NCI-H187 (cell line): ENCODE data around the gene PCDHB1.

Experiments used
- DNase-seq, 2 experiments: peaks; one replicate each; lab custom pipeline; 2025; lab: John Stamatoyannopoulos, UW

The PCDHB1 gene, protein sequence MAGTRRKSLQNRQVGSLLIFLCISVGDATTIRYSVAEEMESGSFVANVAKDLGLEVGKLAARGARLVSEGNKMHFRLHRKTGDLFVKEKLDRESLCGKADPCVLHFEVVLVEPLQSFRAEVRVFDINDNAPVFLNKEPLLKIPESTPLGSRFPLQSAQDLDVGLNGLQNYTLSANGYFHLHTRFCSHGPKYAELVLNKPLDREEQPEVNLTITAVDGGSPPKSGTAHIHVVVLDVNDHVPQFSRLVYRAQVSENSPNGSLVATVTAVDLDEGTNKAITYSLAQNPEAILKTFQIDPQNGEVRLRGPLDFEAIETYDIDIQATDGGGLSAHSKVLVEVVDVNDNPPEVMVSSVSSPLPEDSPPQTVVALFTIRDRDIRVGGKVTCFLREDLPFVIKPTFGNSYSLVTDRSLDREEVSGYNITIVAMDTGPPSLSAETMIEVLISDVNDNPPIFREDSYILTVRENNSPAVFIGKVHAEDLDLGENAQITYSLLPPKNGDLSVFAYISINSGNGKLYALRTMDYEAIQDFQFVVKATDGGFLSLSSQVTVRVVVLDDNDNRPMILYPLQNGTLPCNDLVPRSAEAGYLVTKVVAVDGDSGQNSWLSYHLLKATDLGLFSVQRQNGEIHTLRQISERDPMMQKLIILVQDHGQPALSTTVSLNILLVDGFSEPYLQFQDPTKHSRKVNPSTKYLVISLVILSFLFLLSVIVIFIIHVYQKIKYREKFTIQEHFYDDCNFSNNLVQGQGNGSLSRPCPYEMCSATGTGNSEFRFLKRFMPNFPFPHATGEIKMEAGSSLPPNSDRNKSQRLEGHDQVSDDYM

DNA sequence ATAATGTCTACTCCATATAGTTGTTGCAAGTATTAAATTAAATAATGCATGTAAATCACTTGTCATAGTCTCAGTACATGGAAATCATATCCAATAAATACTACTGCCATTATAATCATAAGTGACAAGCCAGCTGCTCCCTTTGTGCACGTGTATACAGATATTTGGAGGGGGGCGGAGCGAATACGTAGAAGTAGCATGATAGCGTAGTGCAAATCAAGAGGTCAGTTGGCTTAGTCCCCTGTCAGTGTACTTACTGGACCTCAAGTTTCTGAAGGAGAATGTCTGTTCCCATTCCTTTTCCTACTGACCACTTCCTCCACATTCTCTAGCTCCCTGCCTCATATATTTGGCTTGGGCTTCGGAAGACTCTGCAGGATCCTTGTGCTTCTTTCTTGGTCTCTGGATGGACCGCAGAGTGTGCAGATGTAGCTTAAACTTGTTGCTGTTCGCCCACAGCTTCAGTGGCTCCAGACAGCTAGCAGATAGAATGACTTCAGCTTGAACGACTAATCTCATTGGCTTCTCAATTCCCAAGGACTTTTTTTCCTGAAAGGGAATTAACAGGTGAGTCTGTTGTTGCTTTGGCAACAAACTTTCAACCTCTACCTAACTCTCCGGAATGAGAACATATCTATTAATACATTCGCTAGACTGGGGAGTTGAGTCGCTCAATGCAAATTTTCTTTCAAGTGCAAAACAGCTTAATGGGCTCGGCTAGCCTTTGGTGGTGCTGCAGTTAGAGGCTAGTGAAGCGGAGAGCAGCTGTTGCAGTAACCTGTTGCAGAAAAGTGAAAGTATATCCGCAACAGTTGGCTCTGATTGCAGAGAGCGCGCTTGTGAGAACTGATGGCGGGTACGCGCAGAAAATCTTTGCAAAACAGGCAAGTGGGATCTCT, at the start of gene PCDHB1:
Gene PCDHB1 (plus strand): TSS at position 753 of the 899 bp plus-strand sequence. CDS start 97 bp downstream, at position 850.
- peak in 1 of 2 experiments; percentile 70 for DNase-seq

DNA sequence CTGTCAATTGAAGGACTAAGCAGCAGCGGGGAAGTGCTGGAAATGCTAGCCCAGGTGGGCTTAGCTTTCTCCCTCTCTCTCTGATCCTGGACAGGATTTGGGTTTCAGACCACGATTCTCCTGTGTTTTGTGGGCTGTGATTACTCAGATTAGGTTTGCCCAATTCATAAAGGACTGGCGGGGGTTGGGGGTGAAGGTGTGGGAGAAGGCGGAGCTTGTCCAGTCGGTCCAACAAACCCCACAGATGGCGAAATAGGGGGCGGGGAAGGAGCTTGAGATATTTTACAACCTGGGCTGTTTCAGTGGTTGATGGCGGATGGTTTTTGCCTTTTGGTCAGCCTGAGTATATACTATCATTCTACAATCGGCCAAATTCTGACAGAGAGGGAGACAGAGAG, 49.7 kb upstream of the PCDHB1 start:
- DNase-seq: no peak

DNA sequence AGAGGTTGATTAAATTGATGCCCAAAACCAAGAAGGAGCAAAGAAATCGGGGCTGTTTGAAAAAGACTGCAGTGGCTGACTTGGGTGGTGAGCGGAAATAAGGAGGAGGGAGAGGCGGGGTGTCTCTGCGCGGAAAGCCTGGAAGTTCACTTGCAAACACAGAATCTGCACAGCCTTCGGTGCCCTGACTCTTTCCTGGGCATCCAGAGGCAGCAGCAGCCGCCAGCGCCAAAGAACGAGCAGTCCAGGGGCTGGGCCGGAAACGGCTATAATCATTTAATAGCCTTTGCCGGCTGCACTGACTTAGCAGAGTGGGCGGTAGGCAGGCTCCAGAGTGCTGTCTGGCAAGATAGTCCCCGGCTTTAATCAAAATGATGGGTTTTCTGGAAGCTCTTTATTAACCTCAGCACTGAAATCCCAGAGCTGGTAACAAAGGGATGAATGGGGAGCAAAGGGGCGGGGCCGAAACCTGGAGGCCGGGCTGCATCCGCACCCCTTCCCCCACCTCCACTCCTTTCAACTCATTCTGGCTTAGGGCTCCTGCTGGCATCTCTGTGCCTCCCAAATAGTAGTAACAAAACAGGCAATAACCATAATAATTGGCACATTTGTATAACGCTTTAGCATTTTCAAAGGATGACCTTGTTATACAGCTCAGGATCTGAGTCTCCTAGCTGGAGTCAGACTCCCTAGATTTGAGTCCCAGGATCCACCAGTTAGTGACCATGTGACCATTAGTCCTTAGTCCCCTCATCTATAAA, 49.1 kb upstream of the PCDHB1 start:
- no peak for DNase-seq

DNA sequence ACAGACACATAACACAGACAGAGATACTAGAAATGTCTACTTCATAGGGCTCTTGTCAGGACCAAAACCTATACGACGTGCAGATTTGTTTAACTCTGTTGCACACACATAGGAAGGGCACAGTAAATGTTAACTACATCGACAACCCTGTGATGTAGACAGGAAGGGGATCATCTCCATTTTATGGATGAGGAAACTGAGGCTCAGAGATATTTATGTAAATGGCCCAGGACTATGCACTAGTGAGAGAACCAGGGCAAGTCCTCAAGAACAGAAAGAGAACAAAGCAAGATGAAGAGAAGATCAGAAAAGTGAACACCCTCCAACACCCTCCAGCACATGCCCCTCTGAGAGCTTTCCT, 48.6 kb upstream of the PCDHB1 start:
- no peak for DNase-seq

DNA sequence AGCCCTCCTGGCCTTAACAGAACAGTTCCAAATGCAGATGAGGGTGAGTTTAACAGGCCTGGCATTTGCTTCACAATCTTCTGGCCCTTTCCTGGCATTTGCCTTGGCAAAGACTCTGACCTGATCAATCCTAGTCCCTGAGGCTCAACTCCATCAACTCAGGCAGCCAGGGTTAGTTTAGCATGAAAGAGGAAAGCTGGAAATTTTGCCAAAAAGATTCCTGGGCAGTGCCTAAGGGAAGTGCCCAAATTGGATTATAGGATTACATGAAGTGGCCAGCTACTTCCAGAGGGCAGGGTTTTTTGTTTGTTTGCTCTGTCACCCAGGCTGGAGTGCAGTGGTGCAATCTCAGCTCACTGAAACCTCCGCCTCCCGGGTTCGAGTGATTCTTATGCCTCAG, 48.1 kb upstream of the PCDHB1 start:
- no peak for DNase-seq

DNA sequence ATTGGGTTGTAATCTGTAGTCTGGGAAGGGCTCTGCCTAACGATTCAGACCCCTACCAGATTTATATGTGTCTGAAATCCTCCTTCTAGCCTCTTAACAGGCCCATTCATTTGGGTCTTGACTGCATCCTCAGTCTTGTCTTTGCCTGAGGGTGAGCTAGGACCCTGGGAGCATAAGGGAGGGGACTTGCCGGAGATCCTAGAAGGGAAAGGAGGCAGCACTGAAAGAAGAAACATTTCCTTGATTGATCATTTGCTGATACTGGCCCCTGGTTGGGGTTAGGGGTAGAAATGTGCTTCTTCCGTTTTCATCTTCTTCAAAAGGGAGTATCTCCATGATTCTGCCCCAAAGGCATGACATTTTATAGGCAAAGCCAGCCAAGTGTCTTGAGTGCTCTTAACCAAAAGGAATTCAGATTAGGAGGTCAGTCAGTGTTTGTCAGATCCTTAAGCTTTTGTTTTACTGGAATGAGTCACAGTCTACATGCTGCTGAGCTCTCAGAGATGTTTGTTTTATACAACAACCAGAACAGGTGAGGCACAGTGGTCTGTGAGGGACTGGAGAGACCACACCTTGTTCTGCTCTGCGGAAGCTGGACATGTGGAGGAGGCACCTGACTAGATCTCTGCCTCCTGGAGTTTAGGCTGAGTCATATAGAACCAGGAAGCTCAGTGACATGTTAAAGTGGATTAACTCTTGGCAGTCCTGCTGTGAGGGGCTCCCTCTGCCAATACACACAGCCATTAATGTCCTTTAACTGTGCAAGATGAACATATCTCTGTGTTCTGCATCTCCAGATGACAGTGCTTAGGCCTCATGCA, 47.2 kb upstream of the PCDHB1 start:
- peak; percentile 4 to 55 for DNase-seq

DNA sequence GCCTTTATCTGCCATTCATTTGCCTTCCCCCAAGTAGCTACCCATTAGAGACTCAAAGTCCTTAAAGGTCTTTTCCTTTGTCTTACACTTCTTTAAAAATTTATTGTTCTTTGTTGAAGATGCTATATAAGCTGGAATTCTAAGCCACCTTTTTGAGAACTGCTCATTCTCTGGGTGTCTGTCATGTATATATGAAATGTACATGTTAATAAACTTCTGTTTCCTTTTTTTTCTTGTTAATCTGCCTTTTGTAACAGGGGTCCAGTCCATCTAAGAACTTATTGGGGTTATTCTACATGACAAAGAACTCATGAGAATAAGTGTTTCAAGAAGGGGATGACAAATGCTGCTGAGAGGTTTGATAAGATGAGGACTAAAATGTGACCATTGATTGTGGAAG, 43.4 kb upstream of the PCDHB1 start:
- no peak for DNase-seq

DNA sequence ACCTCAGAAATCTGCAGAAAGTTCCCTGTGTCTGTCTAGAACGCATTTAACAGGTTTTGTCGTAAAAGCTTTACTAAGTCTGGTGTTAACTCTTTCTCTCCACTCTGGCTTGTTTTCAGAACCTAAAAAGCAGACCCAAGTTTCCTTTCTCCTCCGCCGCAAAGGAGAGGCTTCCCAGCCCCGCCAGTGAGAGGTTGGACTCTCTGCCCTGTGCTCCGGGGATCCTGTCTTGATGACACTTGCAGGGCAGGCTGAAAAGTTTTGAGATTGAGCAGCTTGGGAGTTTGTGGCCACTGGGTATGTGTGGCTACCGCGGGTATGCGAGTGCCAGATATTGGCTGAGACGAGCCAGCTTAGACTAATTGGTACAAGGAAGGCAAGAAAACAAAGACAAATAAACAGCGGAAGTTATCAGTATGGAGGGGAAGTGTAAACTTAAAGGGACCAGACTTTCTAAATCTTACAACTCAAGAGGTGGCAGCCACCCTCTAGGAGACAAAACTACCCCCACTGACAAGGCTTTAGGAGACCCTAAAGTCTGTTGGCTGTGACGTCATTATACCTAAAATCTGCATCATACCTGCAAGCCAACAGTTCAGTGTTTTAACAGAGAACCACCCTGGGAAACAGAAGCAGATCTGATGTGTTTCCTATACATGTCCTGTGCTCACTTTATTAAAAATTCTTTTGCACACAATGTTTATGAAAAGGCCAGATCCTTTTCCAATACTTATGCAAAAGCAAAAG, 41.0 kb upstream of the PCDHB1 start:
- no peak for DNase-seq

DNA sequence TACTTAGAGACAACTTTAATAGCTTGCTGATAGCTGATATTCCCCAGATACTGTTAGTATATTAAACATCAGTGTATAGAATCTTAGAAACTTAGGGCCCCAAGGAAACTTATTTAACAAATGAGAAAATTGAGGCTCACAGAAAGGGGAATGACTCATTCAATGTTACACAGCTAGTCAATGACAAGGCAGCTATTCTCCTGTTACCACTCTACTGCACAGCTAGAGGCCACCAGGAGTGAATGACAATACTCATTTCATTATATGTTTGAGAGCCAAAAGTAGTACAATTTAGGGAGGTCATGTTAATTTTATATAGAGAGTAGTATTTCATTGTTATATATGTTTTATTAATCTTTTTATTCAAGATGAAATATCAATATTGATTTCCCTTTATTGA, 33.2 kb upstream of the PCDHB1 start:
- no peak for DNase-seq

DNA sequence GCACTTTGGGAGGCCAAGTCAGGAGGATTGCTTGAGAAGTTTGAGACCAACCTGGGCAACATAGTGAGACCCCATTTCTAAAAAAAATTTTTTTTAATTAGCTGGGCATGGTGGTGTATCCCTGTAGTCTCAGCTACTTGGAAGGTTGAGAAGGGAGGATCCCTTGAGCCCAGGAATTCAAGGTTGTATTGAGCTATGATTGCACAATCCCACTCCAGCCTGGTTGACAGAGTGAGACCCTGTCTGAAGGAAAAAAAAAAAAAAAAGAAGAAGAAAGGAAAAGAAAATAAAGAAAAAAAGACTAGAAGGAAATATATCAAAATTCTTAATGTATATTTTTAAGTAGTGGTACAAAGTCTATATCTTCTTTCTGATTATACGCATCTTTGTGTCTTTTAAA, 28.8 kb upstream of the PCDHB1 start:
- DNase-seq: no peak

DNA sequence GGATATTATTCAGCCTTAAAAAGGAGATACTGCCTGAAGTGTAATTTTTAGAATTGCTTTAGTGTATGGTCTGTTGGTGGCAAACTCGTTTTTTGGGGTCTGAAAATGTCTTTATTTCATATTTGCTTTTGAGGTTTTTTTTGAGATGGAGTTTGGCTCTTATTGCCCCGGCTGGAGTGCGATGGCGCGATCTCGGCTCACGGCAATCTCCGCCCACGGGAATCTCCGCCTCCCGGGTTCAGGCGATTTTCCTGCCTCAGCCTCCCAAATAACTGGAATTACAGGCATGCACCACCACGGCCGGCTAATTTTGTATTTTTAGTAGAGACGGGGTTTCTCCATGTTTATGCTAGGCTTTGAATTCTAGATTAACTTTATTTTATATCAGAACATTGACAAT, 20.2 kb upstream of the PCDHB1 start:
- no peak for DNase-seq

DNA sequence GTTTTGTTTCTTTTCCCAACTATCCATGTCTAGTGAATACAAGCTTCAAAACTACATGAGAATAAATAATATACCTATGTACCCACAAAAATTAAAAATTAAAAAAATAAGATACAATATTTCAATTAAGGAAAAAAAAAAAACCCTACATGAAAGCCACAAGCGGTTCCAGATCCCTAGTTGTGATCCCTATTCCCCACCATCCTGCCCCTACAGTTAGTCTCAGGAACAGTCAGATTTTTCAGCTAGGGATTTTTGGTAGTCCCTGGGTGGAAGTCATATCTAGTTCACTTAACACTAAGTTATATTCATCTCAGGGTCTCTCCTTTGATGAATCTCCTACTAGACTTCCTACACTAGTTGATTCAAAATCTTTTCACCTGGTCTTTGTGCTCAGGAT, 18.5 kb upstream of the PCDHB1 start:
- no peak for DNase-seq

DNA sequence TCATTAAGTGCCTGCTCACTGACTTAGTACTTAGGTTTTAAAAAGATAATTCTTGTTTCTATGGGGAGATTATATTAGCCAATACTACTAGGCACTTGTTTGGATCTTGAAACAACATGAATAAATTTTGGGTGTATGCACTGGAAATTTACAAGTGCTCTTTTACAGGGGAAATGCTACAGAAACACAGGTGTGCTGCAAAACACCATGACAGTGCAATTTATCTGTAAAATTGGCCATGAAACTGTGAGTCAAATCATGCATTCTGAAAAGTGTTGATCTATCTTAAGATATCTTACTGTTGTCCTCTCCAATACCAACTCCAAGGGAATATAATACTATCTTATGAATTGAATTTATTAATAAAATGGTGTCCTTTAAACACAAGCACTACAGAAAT, 12.1 kb upstream of the PCDHB1 start:
- DNase-seq: no peak

DNA sequence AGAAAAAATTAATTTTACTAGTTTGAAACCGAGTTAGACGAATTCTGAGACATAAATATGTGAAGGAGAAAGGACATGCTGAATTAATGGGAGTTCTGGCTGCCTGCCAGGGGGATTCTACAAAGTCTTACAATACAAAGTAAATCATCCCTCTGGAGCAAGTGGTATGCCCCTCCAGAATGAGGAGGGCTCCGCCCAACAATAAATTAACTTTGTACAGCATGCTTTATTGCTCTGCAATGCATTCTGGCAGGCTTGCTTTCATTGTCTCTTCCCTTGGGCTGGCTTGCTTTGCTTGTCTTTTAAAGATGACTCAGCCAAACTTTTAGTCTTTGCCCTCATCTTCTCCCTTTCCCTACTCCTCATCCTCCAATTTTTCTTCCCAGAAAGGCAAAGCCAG, 11.7 kb upstream of the PCDHB1 start:
- DNase-seq: peak; percentile 53 to 54

DNA sequence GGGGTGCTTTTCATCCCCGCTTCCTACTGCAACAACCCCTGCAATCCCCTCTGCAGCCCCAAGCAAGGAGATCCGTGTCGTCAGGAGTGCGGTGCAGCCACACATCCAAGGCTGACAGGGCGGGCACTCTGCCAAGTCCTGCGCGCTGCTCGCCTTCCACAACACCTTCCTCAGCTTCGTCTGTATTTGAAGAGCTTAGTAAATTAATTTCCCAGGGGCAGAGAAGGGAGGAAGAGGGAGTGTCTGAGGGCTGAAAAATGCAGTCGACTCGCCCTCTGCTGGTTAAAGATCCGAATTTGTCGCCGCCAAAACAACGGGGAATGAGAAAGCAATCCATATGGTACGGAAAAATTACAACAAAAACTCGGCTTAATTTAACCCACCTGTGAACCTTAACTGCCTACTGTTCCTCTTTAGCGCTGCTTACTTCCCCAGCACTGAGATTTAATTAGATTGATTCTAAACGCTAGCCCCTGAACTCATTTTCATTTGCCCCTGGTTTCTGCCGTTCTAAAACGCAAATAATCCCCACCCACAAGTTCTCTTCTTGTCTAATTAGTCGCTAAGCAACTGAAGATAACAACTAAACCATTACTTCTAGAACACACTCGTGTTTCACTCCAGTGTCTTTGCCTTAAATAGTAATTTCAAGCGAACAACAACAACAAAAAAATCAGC, 10.9 kb upstream of the PCDHB1 start:
- peak; percentile 77 to 87 for DNase-seq

DNA sequence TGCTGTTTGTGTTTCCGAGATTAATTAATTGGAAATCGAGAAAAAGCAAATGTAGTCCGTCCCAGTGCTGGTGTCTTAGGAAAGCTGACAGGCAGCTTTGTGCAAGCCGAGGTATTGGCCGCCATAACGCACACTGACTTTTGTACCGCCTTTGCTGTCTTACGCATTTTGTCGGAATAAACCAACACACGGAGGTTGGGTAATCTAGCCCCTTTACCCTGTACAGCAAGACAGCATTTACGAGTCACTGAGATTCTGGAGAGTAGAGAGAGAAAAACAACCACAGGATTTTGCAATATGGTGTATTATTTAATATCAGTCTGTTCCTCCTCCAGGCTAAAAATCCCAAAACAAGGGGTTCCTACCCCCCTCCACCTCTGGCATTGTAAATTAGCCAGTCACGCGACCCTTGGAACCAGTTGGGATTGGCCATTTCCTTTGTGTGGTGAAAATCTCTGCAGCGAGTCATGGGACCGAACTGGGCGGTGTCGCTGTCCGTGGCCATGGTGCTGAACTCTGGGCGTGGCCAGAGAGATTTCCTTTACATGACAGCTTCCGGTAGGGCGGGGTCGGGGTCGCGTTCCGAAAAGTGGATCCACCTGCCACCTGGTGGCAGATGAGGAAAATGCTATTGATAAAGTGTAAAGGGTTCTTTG, 10.3 kb upstream of the PCDHB1 start:
- DNase-seq: peak; percentile 93 to 95

DNA sequence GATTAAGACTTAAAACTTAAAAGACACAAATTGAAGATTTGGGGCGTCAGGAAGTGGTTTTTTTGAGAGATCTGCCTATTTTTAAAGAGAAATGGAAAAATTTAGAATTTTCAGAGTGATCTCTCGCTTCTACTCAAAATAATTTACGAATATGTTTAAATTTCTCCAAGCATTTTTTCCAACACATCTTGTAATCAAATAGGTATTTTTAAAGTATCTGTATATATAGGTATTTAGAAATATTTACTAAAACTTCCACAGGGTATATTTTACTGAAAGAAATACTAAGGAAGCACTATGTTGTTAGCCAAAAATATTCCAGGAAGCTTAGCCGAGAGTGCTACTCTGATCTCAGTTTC, 9.8 kb upstream of the PCDHB1 start:
- no peak for DNase-seq

DNA sequence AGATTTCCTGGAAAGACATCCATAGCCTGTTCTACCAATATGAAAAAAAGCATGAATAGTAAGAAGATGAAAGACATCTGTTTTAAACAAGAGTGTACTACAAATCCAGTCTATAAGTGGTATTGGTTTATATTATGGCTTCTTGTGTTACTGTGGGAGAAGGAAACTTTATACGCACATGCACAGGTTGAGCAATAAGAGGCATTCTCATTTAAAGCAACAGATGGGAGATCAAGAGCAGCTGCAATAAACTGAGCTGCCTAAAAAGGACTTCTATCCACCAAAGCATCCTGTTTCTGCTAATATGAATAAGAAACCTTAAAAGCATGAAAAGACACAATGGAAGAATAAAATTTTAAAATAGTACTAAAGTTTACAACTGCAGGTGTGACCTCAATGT, 8.6 kb upstream of the PCDHB1 start:
- no peak for DNase-seq

DNA sequence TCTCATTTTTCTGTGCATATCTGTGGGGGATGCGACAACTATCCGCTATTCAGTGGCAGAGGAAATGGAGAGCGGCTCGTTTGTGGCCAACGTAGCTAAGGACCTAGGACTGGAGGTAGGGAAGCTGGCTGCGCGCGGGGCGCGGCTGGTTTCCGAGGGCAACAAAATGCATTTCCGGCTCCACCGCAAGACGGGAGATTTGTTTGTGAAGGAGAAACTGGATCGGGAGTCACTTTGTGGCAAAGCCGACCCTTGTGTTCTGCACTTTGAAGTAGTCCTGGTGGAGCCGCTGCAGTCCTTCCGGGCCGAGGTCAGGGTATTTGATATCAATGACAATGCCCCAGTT, 320 bp downstream of the PCDHB1 start:
- peak in 1 of 2 experiments; percentile 70 for DNase-seq
